Esophagus squamous epithelium (tissue), 4 donors: ENCODE data around the gene LARP1.

Experiments
- POLR2A ChIP-seq, 4 donors: fragments of 450-650 bp; IDR thresholded peaks; one replicate each; pipeline ENCODE4 v1.6.1; 2017; ENCODE audit warnings: antibody characterized with exemption in 4 of 4, mild to moderate bottlenecking in 4 of 4, moderate library complexity in 3 of 4
- TF ChIP-seq, protein P1 (sequence below), 6 experiments: fragments of 450-650 bp in 4 of 6; fragments of 200-600 bp in 2 of 6; sonication (generic) in 2 of 6; IDR thresholded peaks; one replicate each; pipeline ENCODE4 v1.5.1; 2016 to 2019; ENCODE audit warnings: antibody characterized with exemption in 6 of 6, mild to moderate bottlenecking in 4 of 6, moderate library complexity in 4 of 6

DNA sequence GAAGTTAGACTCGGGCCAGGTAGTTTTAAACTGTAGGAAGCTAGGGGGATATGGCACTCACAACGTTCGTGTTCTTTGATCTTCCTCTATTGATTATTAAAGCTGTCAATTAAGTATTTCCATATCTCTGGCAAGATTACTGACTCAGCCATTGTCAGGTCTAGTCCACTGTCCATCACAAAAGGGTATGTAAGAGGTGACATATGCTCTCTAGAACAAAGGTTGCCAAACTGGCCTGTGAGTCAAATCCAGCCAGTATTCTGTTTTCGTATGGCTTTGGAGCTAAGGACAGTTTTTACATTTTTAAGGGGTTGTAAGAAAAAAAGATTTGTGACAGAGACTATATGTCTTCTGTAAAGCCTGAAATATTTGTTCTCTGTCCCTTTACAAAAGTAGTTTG is 51.0 kb downstream of the LARP1 start:
- TF ChIP-seq, protein P1, sequence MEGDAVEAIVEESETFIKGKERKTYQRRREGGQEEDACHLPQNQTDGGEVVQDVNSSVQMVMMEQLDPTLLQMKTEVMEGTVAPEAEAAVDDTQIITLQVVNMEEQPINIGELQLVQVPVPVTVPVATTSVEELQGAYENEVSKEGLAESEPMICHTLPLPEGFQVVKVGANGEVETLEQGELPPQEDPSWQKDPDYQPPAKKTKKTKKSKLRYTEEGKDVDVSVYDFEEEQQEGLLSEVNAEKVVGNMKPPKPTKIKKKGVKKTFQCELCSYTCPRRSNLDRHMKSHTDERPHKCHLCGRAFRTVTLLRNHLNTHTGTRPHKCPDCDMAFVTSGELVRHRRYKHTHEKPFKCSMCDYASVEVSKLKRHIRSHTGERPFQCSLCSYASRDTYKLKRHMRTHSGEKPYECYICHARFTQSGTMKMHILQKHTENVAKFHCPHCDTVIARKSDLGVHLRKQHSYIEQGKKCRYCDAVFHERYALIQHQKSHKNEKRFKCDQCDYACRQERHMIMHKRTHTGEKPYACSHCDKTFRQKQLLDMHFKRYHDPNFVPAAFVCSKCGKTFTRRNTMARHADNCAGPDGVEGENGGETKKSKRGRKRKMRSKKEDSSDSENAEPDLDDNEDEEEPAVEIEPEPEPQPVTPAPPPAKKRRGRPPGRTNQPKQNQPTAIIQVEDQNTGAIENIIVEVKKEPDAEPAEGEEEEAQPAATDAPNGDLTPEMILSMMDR (IDR thresholded peaks at IDR 0.05): no peak
- TF ChIP-seq POLR2A (IDR thresholded peaks at IDR 0.05): no peak
